Subcutaneous adipose tissue (tissue), 4 donors: ENCODE data around the gene C5orf58. TPM values are rescaled to one million over a fixed set of nuclear protein-coding genes. Genes with fewer than 3 reads are reported as not detected.

ENCODE experiments used
- CTCF ChIP-seq: fragments of 450-650 bp; IDR thresholded peaks from one replicate; pipeline ENCODE4 v1.5.1; 2016; ENCODE audit warnings: low read depth, mild to moderate bottlenecking, control low read depth, antibody characterized with exemption, moderate library complexity
- total RNA-seq, 4 donors: library from RNA; depleted of rRNA; stranded (reverse); fragments of >200 nt; gene quantifications; one replicate each; pipeline ENCODE4 v1.1.0, GENCODE V29; 2016

Gene C5orf58
- total RNA-seq, 4 donors from 2014 or later, result 0.68 to 2.3 (median 1.5) TPM; not detected in 1

- no peak for TF ChIP-seq CTCF
Observed at GRCh38 chr5:170286386-170286925, 53.7 kb downstream of the C5orf58 start.

- no peak for TF ChIP-seq CTCF
Observed at GRCh38 chr5:170287532-170287931, 54.7 kb downstream of the C5orf58 start.

GRCh38 chr5:170288151-170288550, 55.4 kb downstream of the C5orf58 start:
- TF ChIP-seq CTCF, result no peak

- no peak for TF ChIP-seq CTCF
Observed at GRCh38 chr5:170288551-170288950, 55.8 kb downstream of the C5orf58 start.

- no peak for TF ChIP-seq CTCF
Observed at GRCh38 chr5:170289121-170289520, 56.3 kb downstream of the C5orf58 start.

GRCh38 chr5:170289764-170290163, 57.0 kb downstream of the C5orf58 start:
- TF ChIP-seq CTCF, result no peak

- TF ChIP-seq CTCF, result no peak
Observed at GRCh38 chr5:170290498-170290897, 57.7 kb downstream of the C5orf58 start.
